ENCODE measurements around the gene MAPKAP1.

GRCh38 chr9:125639057-125639456 is 68.0 kb downstream of the MAPKAP1 start:
- TF ChIP-seq, protein P1, sequence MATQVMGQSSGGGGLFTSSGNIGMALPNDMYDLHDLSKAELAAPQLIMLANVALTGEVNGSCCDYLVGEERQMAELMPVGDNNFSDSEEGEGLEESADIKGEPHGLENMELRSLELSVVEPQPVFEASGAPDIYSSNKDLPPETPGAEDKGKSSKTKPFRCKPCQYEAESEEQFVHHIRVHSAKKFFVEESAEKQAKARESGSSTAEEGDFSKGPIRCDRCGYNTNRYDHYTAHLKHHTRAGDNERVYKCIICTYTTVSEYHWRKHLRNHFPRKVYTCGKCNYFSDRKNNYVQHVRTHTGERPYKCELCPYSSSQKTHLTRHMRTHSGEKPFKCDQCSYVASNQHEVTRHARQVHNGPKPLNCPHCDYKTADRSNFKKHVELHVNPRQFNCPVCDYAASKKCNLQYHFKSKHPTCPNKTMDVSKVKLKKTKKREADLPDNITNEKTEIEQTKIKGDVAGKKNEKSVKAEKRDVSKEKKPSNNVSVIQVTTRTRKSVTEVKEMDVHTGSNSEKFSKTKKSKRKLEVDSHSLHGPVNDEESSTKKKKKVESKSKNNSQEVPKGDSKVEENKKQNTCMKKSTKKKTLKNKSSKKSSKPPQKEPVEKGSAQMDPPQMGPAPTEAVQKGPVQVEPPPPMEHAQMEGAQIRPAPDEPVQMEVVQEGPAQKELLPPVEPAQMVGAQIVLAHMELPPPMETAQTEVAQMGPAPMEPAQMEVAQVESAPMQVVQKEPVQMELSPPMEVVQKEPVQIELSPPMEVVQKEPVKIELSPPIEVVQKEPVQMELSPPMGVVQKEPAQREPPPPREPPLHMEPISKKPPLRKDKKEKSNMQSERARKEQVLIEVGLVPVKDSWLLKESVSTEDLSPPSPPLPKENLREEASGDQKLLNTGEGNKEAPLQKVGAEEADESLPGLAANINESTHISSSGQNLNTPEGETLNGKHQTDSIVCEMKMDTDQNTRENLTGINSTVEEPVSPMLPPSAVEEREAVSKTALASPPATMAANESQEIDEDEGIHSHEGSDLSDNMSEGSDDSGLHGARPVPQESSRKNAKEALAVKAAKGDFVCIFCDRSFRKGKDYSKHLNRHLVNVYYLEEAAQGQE (IDR thresholded peaks at IDR 0.05; ENCODE audit: insufficient replicate concordance, low read depth), result no peak
- TF ChIP-seq CTCF (IDR thresholded peaks at IDR 0.05; ENCODE audit: insufficient read depth, low read length), result no peak
- no peak for TF ChIP-seq POLR2AphosphoS5 (IDR thresholded peaks at IDR 0.05; ENCODE audit: low read depth)
- TF ChIP-seq GABPA (IDR thresholded peaks at IDR 0.05; ENCODE audit: low read depth), result no peak
- TF ChIP-seq SPI1 (IDR thresholded peaks at IDR 0.05; ENCODE audit: borderline replicate concordance, low read depth), result no peak

Data from HL-60 (cell line).